HG02588 (cell line): Measurements from ENCODE around the gene NEDD4L.
A peak's percentile ranks its signal among the peaks of the same experiment; 100 is the strongest.

Experiments
- ATAC-seq: cut with Tn5 transposase; IDR thresholded peaks from one replicate; pipeline ENCODE4 v1.9.1; 2021; ENCODE audit warnings: mild to moderate bottlenecking, moderate library complexity; ENCODE audit not compliant: unreplicated experiment

The NEDD4L gene

GRCh38 chr18:58204776-58205442 is 160.9 kb downstream of the NEDD4L start:
- no peak for ATAC-seq

- ATAC-seq: no peak
These were observed 161.6 kb downstream of the NEDD4L start for GRCh38 chr18:58205443-58206160.

GRCh38 chr18:58207520-58208152 is 163.6 kb downstream of the NEDD4L start:
- no peak for ATAC-seq

DNA sequence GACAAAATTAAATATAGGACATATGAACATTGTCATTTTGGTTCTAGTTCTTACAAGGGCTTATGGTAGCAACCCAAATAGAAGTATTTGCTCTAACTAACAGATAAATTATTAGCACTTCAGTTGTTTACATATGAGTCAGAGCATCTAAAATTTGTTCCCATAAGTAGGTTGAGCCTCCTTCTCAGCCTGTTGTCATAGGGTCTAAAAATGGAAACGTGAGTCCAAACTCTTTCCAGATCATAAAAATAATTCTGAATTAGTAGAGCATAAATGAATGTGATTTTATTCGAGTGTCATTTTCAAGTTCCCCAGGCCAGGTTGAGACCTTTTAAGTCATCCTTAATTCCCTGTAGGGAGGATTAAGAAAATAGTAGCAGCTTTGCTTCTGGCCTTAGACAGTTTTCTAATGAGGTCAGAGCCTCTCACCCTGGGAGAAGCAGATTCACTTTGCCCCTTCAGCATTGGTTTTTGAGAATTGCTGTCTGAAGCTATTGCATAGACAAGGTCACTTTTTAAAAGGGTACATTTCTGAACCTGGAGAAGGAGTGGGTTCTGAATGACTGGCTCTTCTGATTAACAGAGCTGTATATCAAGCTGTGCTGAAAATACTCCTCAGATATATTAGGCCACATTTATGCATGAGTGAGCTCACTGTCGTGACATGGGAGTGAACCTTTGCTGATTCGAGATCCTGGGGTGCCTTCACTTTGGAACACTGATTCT is 164.3 kb downstream of the NEDD4L start:
- no peak for ATAC-seq

DNA sequence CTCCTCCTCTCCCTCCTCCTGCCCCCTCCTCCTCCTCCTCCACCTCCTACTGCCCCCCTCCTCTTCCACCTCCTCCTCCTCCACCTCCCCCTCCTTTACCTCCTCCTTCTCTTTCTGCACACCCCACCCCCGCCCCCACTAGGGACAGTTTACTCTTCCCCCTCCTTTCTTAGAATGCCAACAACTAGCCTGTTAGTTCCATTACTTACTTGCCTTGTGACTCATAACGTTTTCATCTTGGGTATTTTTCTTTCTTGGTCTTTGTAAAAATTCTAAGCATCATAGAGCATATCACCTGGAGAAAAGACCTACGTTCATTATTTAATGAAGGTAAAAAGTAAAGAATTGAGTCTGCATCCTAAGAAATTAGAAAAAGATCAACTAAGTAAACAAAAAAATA is 165.3 kb downstream of the NEDD4L start:
- ATAC-seq: no peak

DNA sequence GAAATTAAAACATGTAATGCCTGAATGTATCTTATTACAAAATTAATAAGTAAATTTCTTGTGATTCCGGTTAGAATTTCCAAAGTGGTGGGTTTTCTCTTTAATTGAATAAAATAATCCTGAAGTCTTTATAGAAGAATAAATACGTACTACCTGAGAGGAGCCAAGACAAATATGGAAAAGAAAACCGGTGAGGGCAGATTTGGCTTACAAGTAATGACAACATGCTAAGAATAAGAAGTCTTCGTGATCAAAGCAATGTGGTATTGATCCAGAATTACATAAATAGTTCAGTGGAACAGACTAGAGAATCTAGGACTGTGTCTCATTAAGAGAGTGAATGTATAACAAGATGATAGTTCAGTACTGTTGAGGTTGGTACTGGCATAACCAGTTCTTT is 167.5 kb downstream of the NEDD4L start:
- no peak for ATAC-seq

GRCh38 chr18:58212274-58212673 is 168.2 kb downstream of the NEDD4L start:
- no peak for ATAC-seq

GRCh38 chr18:58213440-58213839 is 169.4 kb downstream of the NEDD4L start:
- ATAC-seq: no peak

GRCh38 chr18:58215011-58215410 is 171.0 kb downstream of the NEDD4L start:
- ATAC-seq: no peak

GRCh38 chr18:58216071-58216481 is 172.1 kb downstream of the NEDD4L start:
- ATAC-seq: no peak

- no peak for ATAC-seq
These were observed 173.0 kb downstream of the NEDD4L start for GRCh38 chr18:58217052-58217451.

DNA sequence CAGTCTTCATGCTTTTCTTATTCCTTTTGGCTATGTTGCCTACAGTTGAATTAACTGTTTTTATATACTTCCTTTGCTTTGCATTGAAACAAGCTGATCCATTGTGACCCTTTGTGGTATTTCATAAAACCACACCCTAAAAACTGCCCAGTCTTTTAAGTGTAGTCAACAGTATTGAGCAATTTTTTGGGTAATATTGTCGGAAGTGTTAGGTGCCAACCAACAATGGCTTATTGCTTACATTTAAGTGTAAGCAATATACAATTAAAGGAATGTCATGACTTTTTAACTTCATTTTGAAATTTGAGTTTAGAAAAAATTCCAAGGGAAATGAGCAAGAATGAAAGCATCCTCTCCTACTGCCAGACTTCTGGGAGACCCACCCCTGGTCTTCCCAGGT is 174.1 kb downstream of the NEDD4L start:
- ATAC-seq: no peak

DNA sequence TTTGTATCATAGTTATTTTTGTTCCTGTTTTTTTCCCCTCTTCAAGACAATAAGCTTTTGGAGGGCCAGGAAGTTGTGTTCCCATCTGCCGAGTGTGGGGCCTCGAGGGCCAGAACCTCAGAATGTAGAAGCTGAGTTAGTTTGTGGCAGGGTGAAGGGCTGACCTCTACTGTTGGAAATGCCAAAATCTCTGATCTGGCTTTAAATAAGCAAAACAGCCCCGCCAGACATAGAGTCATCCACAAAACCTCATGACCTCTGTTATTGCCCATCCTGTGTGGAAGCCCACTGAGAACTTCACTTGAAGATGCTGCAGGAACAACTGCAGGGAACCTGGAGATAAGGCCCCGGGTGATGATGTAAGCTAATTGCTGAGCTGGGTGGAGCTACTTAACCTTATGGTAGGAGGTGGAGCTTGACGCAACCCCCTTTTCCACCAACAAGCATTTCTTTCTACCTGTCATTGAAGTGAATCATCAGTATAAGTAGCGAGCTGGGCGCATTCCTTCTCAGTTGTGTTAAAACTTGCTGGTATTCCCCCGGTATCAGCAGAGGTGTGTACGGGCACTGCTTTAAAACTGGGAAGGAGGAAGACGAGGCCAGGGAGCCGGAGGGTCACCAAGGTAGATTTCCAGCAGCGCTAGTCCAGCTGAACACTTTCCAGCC is 177.2 kb downstream of the NEDD4L start:
- no peak for ATAC-seq

DNA sequence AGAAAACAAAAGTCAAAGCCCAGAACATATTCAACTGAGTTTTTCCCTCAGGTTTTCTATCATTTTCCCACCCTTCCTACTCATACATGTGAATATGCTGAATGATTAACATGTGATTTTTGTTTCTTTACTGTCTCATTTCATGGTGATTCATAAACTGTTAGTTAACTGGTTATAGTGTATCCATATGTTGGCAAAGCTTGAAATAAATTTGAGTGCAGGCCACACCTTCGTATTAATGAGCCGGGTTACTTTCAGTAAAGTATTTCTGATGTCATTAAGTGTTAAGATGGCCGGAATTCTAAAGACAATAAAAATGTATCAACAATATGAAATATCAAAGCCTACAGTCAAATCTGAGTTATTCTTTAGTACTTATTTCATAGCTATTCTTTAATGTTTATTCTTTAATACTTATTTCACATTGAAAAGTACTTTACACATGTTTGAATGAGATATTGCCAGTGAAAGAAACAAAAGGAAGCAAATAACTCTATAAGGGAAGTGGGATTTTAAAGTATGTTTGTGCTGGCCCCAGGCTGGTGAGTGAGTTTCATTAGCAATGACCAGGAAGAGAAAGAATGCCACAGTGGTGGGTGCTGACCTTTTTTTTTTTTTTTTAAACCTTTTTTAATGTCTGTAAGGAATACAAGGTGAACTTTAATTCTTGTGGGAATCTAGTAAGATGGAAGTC is 178.6 kb downstream of the NEDD4L start:
- no peak for ATAC-seq

DNA sequence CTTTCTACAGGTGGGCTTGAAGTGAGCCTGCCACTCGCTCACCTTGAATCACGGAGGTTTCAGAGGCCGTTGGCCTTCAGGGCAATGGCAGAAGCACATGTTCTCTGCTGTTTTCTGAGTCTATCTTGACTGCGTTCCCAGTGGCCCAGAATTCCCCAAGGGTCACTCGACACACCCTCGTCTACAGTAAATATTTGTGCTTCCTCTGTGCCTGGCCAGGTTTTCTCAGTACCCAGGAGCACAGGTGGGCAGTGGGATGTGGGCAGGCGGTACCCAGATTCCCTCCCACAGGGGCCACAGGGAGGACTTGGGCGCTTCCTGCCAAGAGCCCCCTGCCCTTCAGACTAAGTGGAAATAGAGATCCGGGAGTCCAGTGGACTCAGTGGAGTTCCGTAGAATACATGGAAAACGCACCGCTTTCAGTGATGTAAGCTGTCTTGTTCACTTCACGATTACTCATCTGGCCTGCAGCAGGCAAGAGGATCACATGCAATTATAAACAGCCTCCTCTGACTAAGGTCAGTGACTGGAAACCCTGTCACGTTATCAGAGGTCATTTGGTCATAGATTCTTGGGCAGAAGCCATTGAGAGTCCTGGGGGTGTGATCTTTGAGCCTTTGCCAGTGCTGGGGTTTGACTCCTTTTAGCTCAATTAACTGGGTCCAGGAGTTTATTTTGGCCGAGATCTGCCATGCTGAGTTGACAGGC is 179.8 kb downstream of the NEDD4L start:
- ATAC-seq: no peak

DNA sequence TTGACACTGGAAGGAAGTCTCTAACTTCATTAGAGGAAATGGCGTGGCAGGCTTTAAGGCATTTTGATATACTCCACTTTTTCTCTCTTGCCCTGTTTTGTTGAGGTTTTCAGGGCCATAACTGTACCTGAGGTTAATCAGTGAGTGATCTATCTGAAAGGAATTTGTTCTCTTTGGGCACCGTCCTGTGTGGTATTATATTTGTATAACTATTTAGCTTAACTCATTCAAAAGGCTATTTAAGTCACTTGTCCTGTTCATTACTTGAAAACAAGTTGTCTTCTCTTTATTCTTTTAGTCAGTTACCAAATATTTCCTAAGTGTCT is 180.4 kb downstream of the NEDD4L start:
- no peak for ATAC-seq

DNA sequence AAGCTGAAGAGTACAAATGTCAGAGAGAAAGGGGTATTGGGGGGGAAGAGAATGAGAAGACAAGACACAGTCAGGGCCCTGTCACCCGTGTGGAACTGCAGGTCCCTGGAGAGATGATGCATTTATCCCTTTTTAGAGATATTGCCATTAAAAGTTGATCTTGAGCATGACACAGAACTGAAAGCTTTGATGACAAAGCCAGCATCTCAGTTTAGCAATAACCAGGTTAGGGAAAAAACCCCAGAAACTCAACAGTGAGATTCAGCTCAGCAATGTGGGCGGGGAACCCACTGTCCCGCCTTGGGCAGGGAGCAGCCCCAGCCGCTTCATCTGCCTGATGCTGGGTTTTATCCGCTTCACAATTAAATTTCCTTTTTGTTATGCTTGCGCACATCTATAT is 181.1 kb downstream of the NEDD4L start:
- ATAC-seq: peak; percentile 87

- no peak for ATAC-seq
These were observed 182.4 kb downstream of the NEDD4L start for GRCh38 chr18:58226429-58226828.

DNA sequence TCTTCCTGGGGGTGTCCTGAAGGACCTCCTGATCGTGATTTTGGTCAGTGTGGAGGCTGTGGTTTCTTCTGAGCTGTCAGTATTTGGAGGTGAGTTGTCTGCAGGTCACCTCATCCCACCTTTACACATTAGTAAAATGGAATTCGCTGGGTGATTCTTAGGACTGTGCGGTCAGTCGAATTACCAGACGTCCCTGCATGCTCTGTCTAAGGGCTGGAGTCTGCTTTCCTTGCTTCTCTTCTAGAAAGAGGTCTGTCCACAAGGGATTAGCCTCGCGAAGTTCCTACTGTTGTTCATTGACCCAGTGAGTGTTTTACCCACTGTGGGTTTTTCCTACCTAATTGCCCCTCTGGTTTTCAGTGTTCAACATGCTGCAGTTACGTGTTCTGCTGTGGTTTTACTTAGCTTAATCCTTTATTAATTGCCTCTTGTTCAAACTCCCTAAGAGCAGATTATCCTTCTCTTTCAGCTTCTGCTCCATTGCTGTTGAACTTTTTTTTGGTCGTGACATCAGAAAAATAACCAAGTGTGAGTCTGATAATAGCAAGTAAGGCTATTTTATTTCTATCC is 183.4 kb downstream of the NEDD4L start:
- ATAC-seq: no peak

GRCh38 chr18:58228176-58228575 is 184.2 kb downstream of the NEDD4L start:
- no peak for ATAC-seq
